ENCODE measurements around the gene KIAA2012. TPM values are rescaled to one million over a fixed set of nuclear protein-coding genes. Genes with fewer than 3 reads are reported as not detected.

Gene KIAA2012
- total and polyA plus RNA-seq, 2 of the 8 experiments (the other 6 are each of a cell fraction or from before 2014, with no cell fraction given): not detected

GRCh38 chr2:202249521-202250253, 176.6 kb downstream of the KIAA2012 start:
- Histone ChIP-seq H2BK12ac (ENCODE audit: low read depth, low read length) (peak overlapping the region; percentile 94), H3K23me2 (ENCODE audit: low read depth, low read length) (no peaks in the 10 kb centered on the region), H3K79me1 (ENCODE audit: low read depth, low read length) (no peaks in the 10 kb centered on the region), H2AK5ac (ENCODE audit: low read depth, low read length) (peak overlapping the region; percentile 77; the same call in 1 of the 2 replicates), H3K4me1 (replicated peaks in 1 of 4; ENCODE audit: control insufficient read depth in 3 of 4, insufficient read depth in 4 of 4, low read length in 3 of 4) (peaks cover 2 to 8% (median 6%) of the 10 kb centered on the region in 4 experiments; a peak in 6 of 7 replicates), H4K8ac (ENCODE audit: extremely low read depth, insufficient read depth, low read length) (no peak overlapping the region), H3K9me3 (ENCODE audit: insufficient read depth in 2 of 2, low read depth in 1 of 2, low read length in 1 of 2) (no peaks in the 10 kb centered on the region; a peak in 1 of 4 replicates), H3K27me3 (replicated peaks in 1 of 4; ENCODE audit: control insufficient read depth in 3 of 4, extremely low read depth in 1 of 4, insufficient read depth in 3 of 4, low read length in 3 of 4) (no peaks in the 10 kb centered on the region), H2BK15ac (ENCODE audit: low read length) (0 out of 2 replicates have a peak overlapping the region, but pooled peaks have one; percentile 19), H3K4ac (replicated peaks; ENCODE audit: insufficient read length, low read depth, low read length) (no peak overlapping the region), H3K18ac (ENCODE audit: extremely low read depth, low read length) (peak overlapping the region; percentile 66; the same call in 1 of the 2 replicates), H4K20me1 (replicated peaks in 1 of 2; ENCODE audit: control insufficient read depth in 1 of 2, insufficient read depth in 2 of 2, low read length in 2 of 2) (no peaks in the 10 kb centered on the region), H3K9ac (replicated peaks in 1 of 4; ENCODE audit: extremely low read depth in 1 of 4, low read depth in 3 of 4, low read length in 3 of 4) (peak overlapping the region in 2 of 4 experiments; percentile 22 to 45; a peak in 2 of 7 replicates), H2BK120ac (replicated peaks; ENCODE audit: low read depth, low read length) (peak overlapping the region; percentile 41), H3K36me3 (ENCODE audit: control insufficient read depth in 2 of 4, insufficient read depth in 4 of 4, low read length in 3 of 4) (no peaks in the 10 kb centered on the region), H2BK20ac (ENCODE audit: low read length) (peak overlapping the region; percentile 17; the same call in 1 of the 2 replicates), H4K91ac (replicated peaks; ENCODE audit: insufficient read length, low read length) (peak overlapping the region; percentile 13), H3K79me2 (ENCODE audit: control insufficient read depth in 1 of 2, insufficient read depth in 2 of 2, low read length in 2 of 2) (no peaks in the 10 kb centered on the region), H2AFZ (ENCODE audit: low read length) (no peak overlapping the region), H3K14ac (ENCODE audit: insufficient read length) (no peak overlapping the region), H3K27ac (ENCODE audit: low read depth, low read length) (peak overlapping the region; percentile 66; the same call in 1 of the 2 replicates), H3K4me3 (ENCODE audit: extremely low read depth in 1 of 4, insufficient read depth in 2 of 4, low read depth in 3 of 4, low read length in 4 of 4) (peak overlapping the region in 1 of 4 experiments; percentile 41; a peak in 3 of 8 replicates), H3K56ac (replicated peaks; ENCODE audit: insufficient read length, low read depth, low read length) (no peak overlapping the region), H2BK5ac (ENCODE audit: low read depth, low read length) (peak overlapping the region; percentile 74; the same call in 1 of the 2 replicates), H3K23ac (ENCODE audit: insufficient read length) (no peak overlapping the region), H3K4me2 (ENCODE audit: insufficient read depth in 1 of 2, low read depth in 2 of 2, low read length in 2 of 2) (peak overlapping the region; percentile 46 to 55), H4K5ac (ENCODE audit: insufficient read length, low read depth, low read length) (peak overlapping the region; percentile 42)
- ChIA-PET CTCF (ENCODE audit: partially characterized antibody) (interaction anchor here (0.7 to 1.4 kb wide), 3 partner anchors 13 to 84 kb away, joined by 3 read pairs; no protein-coding TSS in a partner anchor), POLR2A (ENCODE audit: partially characterized antibody) (interaction anchor here (0.7 to 6.5 kb wide), 8 partner anchors 12 to 29 kb away, joined by 3 to 46 read pairs (median 4); partner anchors contain the start of gene SUMO1)
- WGBS, 2 experiments (ENCODE audit: extremely low coverage in 1 of 2, insufficient coverage in 1 of 2, insufficient read length in 1 of 2, insufficient replicate concordance in 2 of 2, low coverage in 1 of 2, low lambda C conversion rate in 2 of 2, missing lambda C conversion rate in 1 of 2): 32% methylated on average over 10 of the region's 10 CpGs; no CpG with 5 or more reads in 1 of the 2 experiments
- DNase-seq (ENCODE audit: low read depth in 1 of 2, low spot score in 2 of 2): peak; percentile 72 to 79
- peak; percentile 94 for FAIRE-seq
- TF ChIP-seq RXRA (IDR thresholded peaks at IDR 0.05; ENCODE audit: insufficient read depth, low read depth, low read length) (no peak), BCL11A (IDR thresholded peaks at IDR 0.05; ENCODE audit: low read depth in 2 of 2, low read length in 2 of 2) (no peak), USF2 (IDR thresholded peaks at IDR 0.05; ENCODE audit: low read length) (no peak), E2F6 (IDR thresholded peaks at IDR 0.05) (peak; percentile 43; the same call in 1 of the 2 replicates), TBP (IDR thresholded peaks at IDR 0.05; ENCODE audit: low read depth, low read length) (no peak), CBX8 (IDR thresholded peaks at IDR 0.05; ENCODE audit: borderline replicate concordance, low read depth, low read length) (no peak), POU5F1 (IDR thresholded peaks at IDR 0.05; ENCODE audit: low read depth, low read length) (peak; percentile 78; the same call in 1 of the 2 replicates), TCF12 (IDR thresholded peaks at IDR 0.05; ENCODE audit: low read depth, low read length) (peak; percentile 82; the same call in 1 of the 2 replicates), SIN3A (conservative IDR thresholded peaks at IDR 0.05 in 1 of 2, IDR thresholded peaks at IDR 0.05 in 1 of 2; ENCODE audit: low read depth in 1 of 2, low read length in 2 of 2) (0 out of 4 replicates have a peak, but pooled peaks of 1 of the 2 experiments have one; percentile 23)

All from H1 (cell line).